Neural progenitor cell (in vitro differentiated cells): Measurements from ENCODE around the gene STARD10. TPM values are rescaled to one million over a fixed set of nuclear protein-coding genes. Genes with fewer than 3 reads are reported as not detected.

Experiments
- DNase-seq: peaks from one replicate; pipeline ENCODE4 v3.0.0-alpha.2; 2016; ENCODE audit warnings: low spot score
- H2AFZ ChIP-seq: fragments of 200-600 bp; sonication (generic); replicated peaks from 2 replicates; pipeline ENCODE4 v1.6.1; 2016; ENCODE audit warnings: antibody characterized with exemption
- H3F3A ChIP-seq: fragments of 200-600 bp; sonication (generic); 2 replicates; pipeline ENCODE4 v1.6.1; 2016; ENCODE audit warnings: antibody characterized with exemption, low read depth
- H3K27ac ChIP-seq: fragments of 200-600 bp; sonication (generic); 2 replicates; pipeline ENCODE4 v1.5.1; 2016; ENCODE audit warnings: mild to moderate bottlenecking
- H3K27me3 ChIP-seq: fragments of 200-600 bp; sonication (generic); 2 replicates; pipeline ENCODE4 v1.6.1; 2016; ENCODE audit warnings: mild to moderate bottlenecking, moderate library complexity
- H3K36me3 ChIP-seq: fragments of 200-600 bp; sonication (generic); 2 replicates; pipeline ENCODE4 v1.5.1; 2016
- H3K4me1 ChIP-seq: fragments of 200-600 bp; sonication (generic); 2 replicates; pipeline ENCODE4 v1.6.1; 2016; ENCODE audit warnings: mixed run types
- H3K4me2 ChIP-seq: fragments of 200-600 bp; sonication (generic); 2 replicates; pipeline ENCODE4 v1.6.1; 2016
- H3K4me3 ChIP-seq: fragments of 200-600 bp; sonication (generic); 2 replicates; pipeline ENCODE4 v1.5.1; 2016
- H3K79me2 ChIP-seq: fragments of 200-600 bp; sonication (generic); 2 replicates; pipeline ENCODE4 v1.6.1; 2016; ENCODE audit warnings: low read depth
- H3K9ac ChIP-seq: fragments of 200-600 bp; sonication (generic); 2 replicates; pipeline ENCODE4 v1.6.1; 2016
- H3K9me3 ChIP-seq: fragments of 200-600 bp; sonication (generic); 2 replicates; pipeline ENCODE4 v1.5.1; 2016; ENCODE audit warnings: low read depth
- H4K20me1 ChIP-seq: fragments of 200-600 bp; sonication (generic); 2 replicates; pipeline ENCODE4 v1.6.1; 2016; ENCODE audit warnings: low read depth
- H3K27ac Mint-ChIP-seq: 3 replicates; pipeline ENCODE4 v1.8.0; 2021; ENCODE audit warnings: mixed read lengths
- H3K27me3 Mint-ChIP-seq: 2 replicates; pipeline ENCODE4 v1.8.0; 2022; ENCODE audit warnings: low read depth, mild to moderate bottlenecking, inconsistent platforms, moderate library complexity, mixed read lengths; ENCODE audit not compliant: insufficient read depth
- H3K36me3 Mint-ChIP-seq: 3 replicates; pipeline ENCODE4 v1.8.0; 2021; ENCODE audit warnings: mixed read lengths
- H3K4me1 Mint-ChIP-seq: 3 replicates; pipeline ENCODE4 v1.8.0; 2021; ENCODE audit warnings: mixed read lengths
- H3K4me3 Mint-ChIP-seq: 3 replicates; pipeline ENCODE4 v1.8.0; 2021; ENCODE audit warnings: mild to moderate bottlenecking, moderate library complexity, mixed read lengths
- H3K9me3 Mint-ChIP-seq: 3 replicates; pipeline ENCODE4 v1.8.0; 2020; ENCODE audit warnings: mixed read lengths
- EZH2 ChIP-seq: fragments of 200-600 bp; sonication (generic); IDR thresholded peaks from 2 replicates; pipeline ENCODE4 v1.6.1; 2017; ENCODE audit warnings: antibody characterized with exemption, mild to moderate bottlenecking, moderate library complexity
- EZH2phosphoT487 ChIP-seq: fragments of 200-600 bp; sonication (generic); IDR thresholded peaks from 2 replicates; pipeline ENCODE4 v1.6.1; 2017; ENCODE audit warnings: antibody characterized with exemption
- total RNA-seq: library from RNA; depleted of rRNA; stranded (reverse); fragments of >200 nt; gene quantifications from 2 replicates; pipeline ENCODE4 v1.2.3, GENCODE V29; 2015; ENCODE audit warnings: low replicate concordance
- TF ChIP-seq, protein P1 (sequence below): fragments of 200-600 bp; sonication (generic); IDR thresholded peaks from 2 replicates; pipeline ENCODE4 v1.5.1; 2017; ENCODE audit warnings: antibody characterized with exemption, mild to moderate bottlenecking

STARD10 gene
- total RNA-seq, 1 donor from 2014 or later = 13.0 TPM

- no peak for DNase-seq
Observed at GRCh38 chr11:72750086-72750485, 43.8 kb downstream of the STARD10 start.

GRCh38 chr11:72747289-72747855 is 46.5 kb downstream of the STARD10 start:
- Histone ChIP-seq H3K27me3 (no peaks in the 10 kb centered on the region), H3K79me2 (peaks cover 18% of the 10 kb centered on the region), H4K20me1 (peaks cover 8% of the 10 kb centered on the region), H3K9ac (no peak overlapping the region), H3F3A (no peaks in the 10 kb centered on the region), H3K4me1 (peaks cover 14% of the 10 kb centered on the region), H3K36me3 (no peaks in the 10 kb centered on the region), H3K4me2 (no peak overlapping the region), H3K27ac (no peak overlapping the region), H3K9me3 (no peaks in the 10 kb centered on the region), H3K4me3 (no peak overlapping the region), H2AFZ (no peak overlapping the region)
- Mint-ChIP-seq H3K4me3 (no peak overlapping the region), H3K27ac (no peak overlapping the region), H3K4me1 (peaks cover 19% of the 10 kb centered on the region), H3K36me3 (peaks cover 2% of the 10 kb centered on the region), H3K27me3 (no peaks in the 10 kb centered on the region), H3K9me3 (no peaks in the 10 kb centered on the region)
- TF ChIP-seq EZH2phosphoT487 = no peak
- TF ChIP-seq EZH2 = no peak
- TF ChIP-seq, protein P1, sequence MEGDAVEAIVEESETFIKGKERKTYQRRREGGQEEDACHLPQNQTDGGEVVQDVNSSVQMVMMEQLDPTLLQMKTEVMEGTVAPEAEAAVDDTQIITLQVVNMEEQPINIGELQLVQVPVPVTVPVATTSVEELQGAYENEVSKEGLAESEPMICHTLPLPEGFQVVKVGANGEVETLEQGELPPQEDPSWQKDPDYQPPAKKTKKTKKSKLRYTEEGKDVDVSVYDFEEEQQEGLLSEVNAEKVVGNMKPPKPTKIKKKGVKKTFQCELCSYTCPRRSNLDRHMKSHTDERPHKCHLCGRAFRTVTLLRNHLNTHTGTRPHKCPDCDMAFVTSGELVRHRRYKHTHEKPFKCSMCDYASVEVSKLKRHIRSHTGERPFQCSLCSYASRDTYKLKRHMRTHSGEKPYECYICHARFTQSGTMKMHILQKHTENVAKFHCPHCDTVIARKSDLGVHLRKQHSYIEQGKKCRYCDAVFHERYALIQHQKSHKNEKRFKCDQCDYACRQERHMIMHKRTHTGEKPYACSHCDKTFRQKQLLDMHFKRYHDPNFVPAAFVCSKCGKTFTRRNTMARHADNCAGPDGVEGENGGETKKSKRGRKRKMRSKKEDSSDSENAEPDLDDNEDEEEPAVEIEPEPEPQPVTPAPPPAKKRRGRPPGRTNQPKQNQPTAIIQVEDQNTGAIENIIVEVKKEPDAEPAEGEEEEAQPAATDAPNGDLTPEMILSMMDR = no peak
- no peak for DNase-seq

More at GRCh38 chr11:72750086-72750485, 43.8 kb downstream of the STARD10 start:
- H3K9ac ChIP-seq = no peak overlapping the region
- Mint-ChIP-seq H3K27ac (no peak overlapping the region), H3K4me1 (peaks cover 19% of the 10 kb centered on the region), H3K9me3 (no peaks in the 10 kb centered on the region), H3K27me3 (peaks cover 2% of the 10 kb centered on the region), H3K36me3 (peaks cover 2% of the 10 kb centered on the region), H3K4me3 (no peak overlapping the region)
- H3K79me2 ChIP-seq = peaks cover 18% of the 10 kb centered on the region
- no peaks in the 10 kb centered on the region for H3F3A ChIP-seq
- no peaks in the 10 kb centered on the region for H3K27me3 ChIP-seq
- H2AFZ ChIP-seq = no peak overlapping the region
- H4K20me1 ChIP-seq = peaks cover 8% of the 10 kb centered on the region
- peaks cover 18% of the 10 kb centered on the region for H3K4me1 ChIP-seq
- H3K4me3 ChIP-seq = no peak overlapping the region
- no peaks in the 10 kb centered on the region for H3K36me3 ChIP-seq
- H3K27ac ChIP-seq = no peak overlapping the region
- H3K9me3 ChIP-seq = no peaks in the 10 kb centered on the region
- no peak overlapping the region for H3K4me2 ChIP-seq
- TF ChIP-seq, protein P1 = no peak
- TF ChIP-seq EZH2 (no peak), EZH2phosphoT487 (no peak)

GRCh38 chr11:72746821-72747220 is 47.0 kb downstream of the STARD10 start:
- no peaks in the 10 kb centered on the region for H3K9me3 ChIP-seq
- H3K36me3 ChIP-seq = no peaks in the 10 kb centered on the region
- no peak for DNase-seq
- no peaks in the 10 kb centered on the region for H3F3A ChIP-seq
- peaks cover 13% of the 10 kb centered on the region for H3K4me1 ChIP-seq
- H3K27me3 ChIP-seq = no peaks in the 10 kb centered on the region
- H3K27ac ChIP-seq = no peak overlapping the region
- H3K79me2 ChIP-seq = peaks cover 15% of the 10 kb centered on the region
- TF ChIP-seq EZH2 (no peak), EZH2phosphoT487 (no peak)
- TF ChIP-seq, protein P1 = no peak
- Mint-ChIP-seq H3K36me3 (peaks cover 2% of the 10 kb centered on the region), H3K27me3 (no peaks in the 10 kb centered on the region), H3K4me1 (peaks cover 24% of the 10 kb centered on the region), H3K9me3 (no peaks in the 10 kb centered on the region), H3K27ac (no peak overlapping the region), H3K4me3 (no peak overlapping the region)
- no peak overlapping the region for H3K4me3 ChIP-seq
- peaks cover 8% of the 10 kb centered on the region for H4K20me1 ChIP-seq
- no peak overlapping the region for H2AFZ ChIP-seq
- no peak overlapping the region for H3K9ac ChIP-seq
- no peak overlapping the region for H3K4me2 ChIP-seq
